ENCODE data around the gene LPCAT1.

LPCAT1 gene

DNA sequence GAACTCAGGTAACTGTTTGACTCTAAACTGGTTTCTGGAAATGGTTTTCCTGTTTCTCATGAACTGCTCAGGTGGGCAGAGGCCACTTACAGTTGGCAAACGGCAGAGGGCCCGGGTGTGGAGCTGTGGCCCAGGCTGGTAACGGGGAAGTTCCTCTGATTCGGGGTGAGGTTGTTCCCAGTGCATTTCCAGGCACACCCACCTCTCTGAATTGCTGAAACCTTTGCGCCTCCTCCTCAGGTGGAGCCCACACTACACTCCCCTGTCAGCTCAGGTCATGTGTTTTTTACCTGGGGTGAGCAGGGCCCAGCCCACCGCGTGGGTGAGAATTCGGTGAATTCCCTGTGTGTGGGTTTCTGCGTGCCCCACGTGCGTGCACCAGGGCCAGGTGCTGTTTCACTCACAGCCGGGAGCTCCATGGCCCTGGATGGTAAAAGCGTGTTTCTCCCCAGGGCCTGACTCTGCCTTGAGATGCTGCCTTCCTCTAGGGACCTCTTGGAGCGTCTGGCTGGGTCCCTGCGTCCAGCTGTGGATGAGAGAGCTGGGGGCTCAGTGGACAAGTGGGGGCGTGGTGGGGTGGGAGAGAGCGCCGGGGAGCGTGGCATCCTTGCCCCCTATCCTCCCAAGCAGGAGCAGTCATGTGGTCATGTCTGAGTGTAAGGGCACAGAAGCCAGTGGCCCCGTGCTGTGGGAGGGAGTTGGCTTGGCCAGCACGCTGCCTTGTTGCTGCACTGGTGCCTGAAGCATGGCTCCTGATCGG is 33.5 kb upstream of the LPCAT1 start:
- no peak for ATAC-seq
- TF ChIP-seq ZNF70 (CRISPR knock-in tag; IDR thresholded peaks at IDR 0.05) (no peak), ESRRG (CRISPR knock-in tag; IDR thresholded peaks at IDR 0.05) (no peak), ZC3H10 (CRISPR knock-in tag; IDR thresholded peaks at IDR 0.05) (no peak), SNAI2 (CRISPR knock-in tag; IDR thresholded peaks at IDR 0.05) (no peak), RARB (CRISPR knock-in tag; IDR thresholded peaks at IDR 0.05) (no peak), OSR1 (CRISPR knock-in tag; IDR thresholded peaks at IDR 0.05) (no peak), ZNF565 (CRISPR knock-in tag; conservative IDR thresholded peaks at IDR 0.05; ENCODE audit: low read depth) (no peak), BACH2 (CRISPR knock-in tag; IDR thresholded peaks at IDR 0.05; ENCODE audit: borderline replicate concordance) (no peak), GLIS3 (CRISPR knock-in tag; IDR thresholded peaks at IDR 0.05) (no peak), ZFP30 (CRISPR knock-in tag; IDR thresholded peaks at IDR 0.05) (no peak), ARNTL (CRISPR knock-in tag; IDR thresholded peaks at IDR 0.05; ENCODE audit: borderline replicate concordance, low read depth) (no peak), ZFP3 (CRISPR knock-in tag; IDR thresholded peaks at IDR 0.05) (no peak), ISL1 (CRISPR knock-in tag; IDR thresholded peaks at IDR 0.05) (no peak), TOX (CRISPR knock-in tag; IDR thresholded peaks at IDR 0.05; ENCODE audit: borderline replicate concordance) (no peak), TCF4 (CRISPR knock-in tag; IDR thresholded peaks at IDR 0.05; ENCODE audit: borderline replicate concordance) (no peak)
- TF ChIP-seq, protein P1, sequence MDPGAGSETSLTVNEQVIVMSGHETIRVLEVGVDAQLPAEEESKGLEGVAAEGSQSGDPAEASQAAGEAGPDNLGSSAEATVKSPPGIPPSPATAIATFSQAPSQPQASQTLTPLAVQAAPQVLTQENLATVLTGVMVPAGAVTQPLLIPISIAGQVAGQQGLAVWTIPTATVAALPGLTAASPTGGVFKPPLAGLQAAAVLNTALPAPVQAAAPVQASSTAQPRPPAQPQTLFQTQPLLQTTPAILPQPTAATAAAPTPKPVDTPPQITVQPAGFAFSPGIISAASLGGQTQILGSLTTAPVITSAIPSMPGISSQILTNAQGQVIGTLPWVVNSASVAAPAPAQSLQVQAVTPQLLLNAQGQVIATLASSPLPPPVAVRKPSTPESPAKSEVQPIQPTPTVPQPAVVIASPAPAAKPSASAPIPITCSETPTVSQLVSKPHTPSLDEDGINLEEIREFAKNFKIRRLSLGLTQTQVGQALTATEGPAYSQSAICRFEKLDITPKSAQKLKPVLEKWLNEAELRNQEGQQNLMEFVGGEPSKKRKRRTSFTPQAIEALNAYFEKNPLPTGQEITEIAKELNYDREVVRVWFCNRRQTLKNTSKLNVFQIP (CRISPR knock-in tag; IDR thresholded peaks at IDR 0.05; ENCODE audit: borderline replicate concordance, low read depth), result no peak
- TF ChIP-seq, protein P2, sequence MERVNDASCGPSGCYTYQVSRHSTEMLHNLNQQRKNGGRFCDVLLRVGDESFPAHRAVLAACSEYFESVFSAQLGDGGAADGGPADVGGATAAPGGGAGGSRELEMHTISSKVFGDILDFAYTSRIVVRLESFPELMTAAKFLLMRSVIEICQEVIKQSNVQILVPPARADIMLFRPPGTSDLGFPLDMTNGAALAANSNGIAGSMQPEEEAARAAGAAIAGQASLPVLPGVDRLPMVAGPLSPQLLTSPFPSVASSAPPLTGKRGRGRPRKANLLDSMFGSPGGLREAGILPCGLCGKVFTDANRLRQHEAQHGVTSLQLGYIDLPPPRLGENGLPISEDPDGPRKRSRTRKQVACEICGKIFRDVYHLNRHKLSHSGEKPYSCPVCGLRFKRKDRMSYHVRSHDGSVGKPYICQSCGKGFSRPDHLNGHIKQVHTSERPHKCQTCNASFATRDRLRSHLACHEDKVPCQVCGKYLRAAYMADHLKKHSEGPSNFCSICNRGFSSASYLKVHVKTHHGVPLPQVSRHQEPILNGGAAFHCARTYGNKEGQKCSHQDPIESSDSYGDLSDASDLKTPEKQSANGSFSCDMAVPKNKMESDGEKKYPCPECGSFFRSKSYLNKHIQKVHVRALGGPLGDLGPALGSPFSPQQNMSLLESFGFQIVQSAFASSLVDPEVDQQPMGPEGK (CRISPR knock-in tag; IDR thresholded peaks at IDR 0.05; ENCODE audit: borderline replicate concordance), result no peak
- TF ChIP-seq, protein P3, sequence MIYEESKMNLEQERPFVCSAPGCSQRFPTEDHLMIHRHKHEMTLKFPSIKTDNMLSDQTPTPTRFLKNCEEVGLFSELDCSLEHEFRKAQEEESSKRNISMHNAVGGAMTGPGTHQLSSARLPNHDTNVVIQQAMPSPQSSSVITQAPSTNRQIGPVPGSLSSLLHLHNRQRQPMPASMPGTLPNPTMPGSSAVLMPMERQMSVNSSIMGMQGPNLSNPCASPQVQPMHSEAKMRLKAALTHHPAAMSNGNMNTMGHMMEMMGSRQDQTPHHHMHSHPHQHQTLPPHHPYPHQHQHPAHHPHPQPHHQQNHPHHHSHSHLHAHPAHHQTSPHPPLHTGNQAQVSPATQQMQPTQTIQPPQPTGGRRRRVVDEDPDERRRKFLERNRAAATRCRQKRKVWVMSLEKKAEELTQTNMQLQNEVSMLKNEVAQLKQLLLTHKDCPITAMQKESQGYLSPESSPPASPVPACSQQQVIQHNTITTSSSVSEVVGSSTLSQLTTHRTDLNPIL (CRISPR knock-in tag; IDR thresholded peaks at IDR 0.05; ENCODE audit: low read depth), result no peak
- TF ChIP-seq, protein P4, sequence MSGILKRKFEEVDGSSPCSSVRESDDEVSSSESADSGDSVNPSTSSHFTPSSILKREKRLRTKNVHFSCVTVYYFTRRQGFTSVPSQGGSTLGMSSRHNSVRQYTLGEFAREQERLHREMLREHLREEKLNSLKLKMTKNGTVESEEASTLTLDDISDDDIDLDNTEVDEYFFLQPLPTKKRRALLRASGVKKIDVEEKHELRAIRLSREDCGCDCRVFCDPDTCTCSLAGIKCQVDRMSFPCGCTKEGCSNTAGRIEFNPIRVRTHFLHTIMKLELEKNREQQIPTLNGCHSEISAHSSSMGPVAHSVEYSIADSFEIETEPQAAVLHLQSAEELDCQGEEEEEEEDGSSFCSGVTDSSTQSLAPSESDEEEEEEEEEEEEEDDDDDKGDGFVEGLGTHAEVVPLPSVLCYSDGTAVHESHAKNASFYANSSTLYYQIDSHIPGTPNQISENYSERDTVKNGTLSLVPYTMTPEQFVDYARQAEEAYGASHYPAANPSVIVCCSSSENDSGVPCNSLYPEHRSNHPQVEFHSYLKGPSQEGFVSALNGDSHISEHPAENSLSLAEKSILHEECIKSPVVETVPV (CRISPR knock-in tag; IDR thresholded peaks at IDR 0.05), result no peak

DNA sequence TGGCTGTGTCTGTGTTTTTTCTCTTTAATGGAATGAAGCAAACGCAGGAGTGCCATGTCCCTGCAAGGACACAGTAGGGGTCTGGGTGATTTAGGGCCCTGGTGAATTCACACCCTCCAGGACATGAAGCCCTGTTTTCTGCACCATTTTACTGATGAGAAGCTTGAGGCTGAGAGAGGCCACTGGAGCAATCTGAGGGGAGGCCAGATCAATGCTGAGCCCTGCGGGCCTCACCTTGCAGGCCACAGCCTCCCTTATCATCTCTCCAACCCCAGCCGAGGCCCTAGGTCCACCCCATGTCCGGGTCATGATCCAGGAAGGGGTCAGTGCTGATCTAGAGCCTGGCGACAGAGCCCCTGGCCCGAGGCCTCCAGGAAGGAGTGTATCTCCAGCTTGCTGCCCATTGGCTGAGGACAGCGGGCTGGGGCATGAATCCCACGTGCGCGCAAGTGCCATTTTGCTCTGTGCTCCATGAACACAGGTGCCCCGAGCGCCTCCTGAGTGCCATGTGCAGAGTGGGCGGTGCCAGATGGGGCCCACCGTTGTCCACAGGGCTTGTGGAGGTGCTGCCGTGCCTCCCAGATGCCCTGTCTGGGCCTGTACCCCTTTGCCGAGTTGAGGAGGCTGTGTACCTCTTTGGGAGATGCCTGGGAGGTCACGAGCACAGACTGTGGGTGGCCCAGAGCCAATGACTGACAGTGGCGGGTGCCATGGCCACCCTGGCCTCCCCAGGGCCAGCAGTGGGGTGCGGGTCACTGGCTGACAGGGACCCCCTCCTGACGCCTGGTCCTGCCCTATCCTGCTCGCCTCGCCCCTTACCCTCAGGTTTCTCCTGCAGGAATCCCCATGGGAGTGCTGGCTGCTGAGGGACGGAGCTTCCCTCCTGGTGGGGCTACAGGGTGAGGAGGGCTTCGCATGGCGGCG is 32.3 kb upstream of the LPCAT1 start:
- ATAC-seq, result no peak
- TF ChIP-seq, protein P4 (CRISPR knock-in tag; IDR thresholded peaks at IDR 0.05), result no peak
- TF ChIP-seq TOX (CRISPR knock-in tag; IDR thresholded peaks at IDR 0.05; ENCODE audit: borderline replicate concordance) (no peak), ZNF8 (CRISPR knock-in tag; IDR thresholded peaks at IDR 0.05) (no peak), GLIS3 (CRISPR knock-in tag; IDR thresholded peaks at IDR 0.05) (no peak), OSR1 (CRISPR knock-in tag; IDR thresholded peaks at IDR 0.05) (no peak), ZNF565 (CRISPR knock-in tag; conservative IDR thresholded peaks at IDR 0.05; ENCODE audit: low read depth) (no peak), PPARA (CRISPR knock-in tag; IDR thresholded peaks at IDR 0.05; ENCODE audit: borderline replicate concordance) (no peak), ISL1 (CRISPR knock-in tag; IDR thresholded peaks at IDR 0.05) (no peak), RARB (CRISPR knock-in tag; IDR thresholded peaks at IDR 0.05) (no peak), CSDC2 (CRISPR knock-in tag; IDR thresholded peaks at IDR 0.05) (no peak), ARNTL (CRISPR knock-in tag; IDR thresholded peaks at IDR 0.05; ENCODE audit: borderline replicate concordance, low read depth) (no peak), ESRRG (CRISPR knock-in tag; IDR thresholded peaks at IDR 0.05) (no peak), ZFP30 (CRISPR knock-in tag; IDR thresholded peaks at IDR 0.05) (no peak), ZFP3 (CRISPR knock-in tag; IDR thresholded peaks at IDR 0.05) (no peak)
- TF ChIP-seq, protein P2 (CRISPR knock-in tag; IDR thresholded peaks at IDR 0.05; ENCODE audit: borderline replicate concordance), result no peak
- TF ChIP-seq, protein P1 (CRISPR knock-in tag; IDR thresholded peaks at IDR 0.05; ENCODE audit: borderline replicate concordance, low read depth), result no peak
